GM18507 (cell line): ENCODE results near the gene GABPA.
"Not testable (repeated sequence)": the region's sequence is repeated elsewhere in the genome, so short reads cannot be mapped to it uniquely, and the experiment has no call there.

Experiments
- DNase-seq: peaks from one replicate; pipeline ENCODE4 v3.0.0; 2011; ENCODE audit warnings: low read depth; ENCODE audit not compliant: insufficient read length; ENCODE audit errors: extremely low spot score
- FAIRE-seq: peaks from 2 replicates; lab custom pipeline; 2011; peaks lifted over from hg19 to GRCh38; lab: Jason Lieb, UNC

The GABPA gene

GRCh38 chr21:25734904-25735645 lies at the start of gene GABPA, which contains the start of gene ATP5PF:
Gene GABPA, plus strand, starts transcription at chr21:25734972. Its CDS starts 6,627 bp downstream, at chr21:25741599.
Gene ATP5PF, minus strand, starts transcription at chr21:25734904. Its CDS starts 5,110 bp downstream, at chr21:25729794.
- FAIRE-seq (peak; percentile 100), DNase-seq (peak; percentile 85)

- no peak for FAIRE-seq
- no peak for DNase-seq
These were observed 47.0 kb upstream of the GABPA start for GRCh38 chr21:25687787-25688186.

- FAIRE-seq (no peak), DNase-seq (no peak)
These were observed 46.3 kb upstream of the GABPA start for GRCh38 chr21:25688275-25689155.

- no peak for FAIRE-seq
- no peak for DNase-seq
These were observed 45.5 kb upstream of the GABPA start for GRCh38 chr21:25689226-25689625.

GRCh38 chr21:25691976-25692375 lies 42.8 kb upstream of the GABPA start:
- FAIRE-seq (no peak), DNase-seq (no peak)

- not testable (repeated sequence) for FAIRE-seq, DNase-seq
These were observed 39.3 kb upstream of the GABPA start for GRCh38 chr21:25695461-25695860.

- DNase-seq, result no peak
- FAIRE-seq, result no peak
These were observed 34.0 kb upstream of the GABPA start for GRCh38 chr21:25700741-25701140.

- FAIRE-seq (no peak), DNase-seq (no peak)
These were observed 33.2 kb upstream of the GABPA start for GRCh38 chr21:25701529-25701928.

GRCh38 chr21:25708467-25709065 lies 26.2 kb upstream of the GABPA start:
- FAIRE-seq, result peak; percentile 67
- DNase-seq, result peak; percentile 28

GRCh38 chr21:25709684-25710265 lies 25.0 kb upstream of the GABPA start:
- DNase-seq (no peak), FAIRE-seq (no peak)

- DNase-seq (no peak), FAIRE-seq (no peak)
These were observed 24.2 kb upstream of the GABPA start for GRCh38 chr21:25710550-25710949.

GRCh38 chr21:25714066-25714465 lies 20.7 kb upstream of the GABPA start:
- DNase-seq, FAIRE-seq: not testable (repeated sequence)

- no peak for DNase-seq
- FAIRE-seq, result no peak
These were observed 17.2 kb upstream of the GABPA start for GRCh38 chr21:25717491-25718147.

GRCh38 chr21:25721987-25722386 lies 12.8 kb upstream of the GABPA start:
- DNase-seq, result no peak
- FAIRE-seq, result no peak

GRCh38 chr21:25722631-25723030 lies 12.1 kb upstream of the GABPA start:
- no peak for DNase-seq
- no peak for FAIRE-seq

- FAIRE-seq (no peak), DNase-seq (no peak)
These were observed 2.5 kb upstream of the GABPA start for GRCh38 chr21:25732091-25732760.

- FAIRE-seq (no peak), DNase-seq (no peak)
These were observed 716 bp upstream of the GABPA start for GRCh38 chr21:25733859-25734653.

- DNase-seq, result no peak
- FAIRE-seq, result no peak
These were observed 193 bp upstream of the GABPA start for GRCh38 chr21:25734654-25734903.
